HL-60 (cell line): Measurements from ENCODE around the gene KCNK16.

Experiments
- CTCF ChIP-seq: IDR thresholded peaks from one replicate; pipeline ENCODE4 v1.5.1; 2011; ENCODE audit warnings: low read length, control low read depth, inconsistent platforms; ENCODE audit not compliant: insufficient read depth
- GABPA ChIP-seq: IDR thresholded peaks from 2 replicates; pipeline ENCODE4 v1.6.1; 2012; ENCODE audit warnings: low read depth
- POLR2AphosphoS5 ChIP-seq: IDR thresholded peaks from 2 replicates; pipeline ENCODE4 v1.6.1; 2012; ENCODE audit warnings: low read depth
- REST ChIP-seq: IDR thresholded peaks from 2 replicates; pipeline ENCODE4 v1.6.1; 2012; ENCODE audit warnings: low read depth; ENCODE audit not compliant: insufficient replicate concordance

GRCh38 chr6:39335780-39336545, 13.5 kb upstream of the KCNK16 start:
- no peak for TF ChIP-seq CTCF
- TF ChIP-seq POLR2AphosphoS5, result no peak
- no peak for TF ChIP-seq GABPA
- no peak for TF ChIP-seq REST
